HG02943 (cell line): ENCODE results near the gene CFC1B.
"Not testable (repeated sequence)": the region's sequence is repeated elsewhere in the genome, so short reads cannot be mapped to it uniquely, and the experiment has no call there.

Experiments used
- ATAC-seq: cut with Tn5 transposase; IDR thresholded peaks from one replicate; pipeline ENCODE4 v1.9.1; 2021; ENCODE audit warnings: mild to moderate bottlenecking, low read depth, moderate library complexity; ENCODE audit not compliant: unreplicated experiment

Gene CFC1B

GRCh38 chr2:130520992-130521391 is at the start of gene CFC1B:
CFC1B (plus strand) TSS chr2:130521222; CDS start chr2:130521485, 263 bp downstream.
- ATAC-seq, result not testable (repeated sequence)

DNA sequence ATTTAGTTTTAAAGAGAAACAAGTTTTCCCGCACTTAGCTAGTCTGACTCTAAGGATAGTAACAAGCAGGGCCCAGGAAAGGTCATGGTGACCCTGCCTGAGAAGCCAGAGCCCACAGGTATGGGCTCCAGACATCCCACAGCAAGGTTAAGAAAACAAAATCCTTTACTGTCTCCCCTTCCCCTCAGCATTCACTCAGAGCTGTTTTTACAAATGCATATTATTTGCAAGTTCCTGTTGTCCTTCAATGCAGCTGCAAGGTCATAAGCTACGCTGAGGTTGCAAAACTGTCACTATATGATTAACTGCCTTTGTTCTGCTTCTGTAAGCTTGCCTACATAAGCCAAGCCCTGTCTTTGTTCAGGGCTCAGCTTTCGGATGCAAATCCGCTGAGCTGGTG is 29.9 kb upstream of the CFC1B start:
- ATAC-seq, result not testable (repeated sequence)

DNA sequence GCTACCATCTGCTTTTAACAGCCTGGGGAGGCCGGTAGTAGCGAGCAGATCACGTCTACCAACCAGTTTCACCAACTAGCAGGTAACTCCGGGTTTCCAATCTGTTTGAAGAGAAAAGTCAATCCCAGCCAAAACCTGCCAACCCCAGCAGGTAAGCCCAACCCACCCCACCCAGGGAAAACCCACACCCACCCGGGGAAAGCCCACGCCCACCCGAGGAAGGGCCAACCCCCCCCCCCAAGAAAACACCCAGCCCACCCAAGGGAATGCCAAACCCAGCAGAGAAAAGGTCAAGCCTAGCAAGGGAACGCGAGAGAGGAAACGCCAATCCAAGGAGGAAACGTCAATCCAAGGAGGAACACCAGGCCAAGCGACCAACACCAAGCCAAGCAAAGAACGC is 11.8 kb upstream of the CFC1B start, which contains the start of gene POTEI:
TSS of gene POTEI (minus strand) at position 101 of the 400 bp plus-strand sequence. CDS start at position 8, 93 bp downstream.
- not testable (repeated sequence) for ATAC-seq

- ATAC-seq, result not testable (repeated sequence)
These were observed 9.9 kb upstream of the CFC1B start for GRCh38 chr2:130510807-130511746.

DNA sequence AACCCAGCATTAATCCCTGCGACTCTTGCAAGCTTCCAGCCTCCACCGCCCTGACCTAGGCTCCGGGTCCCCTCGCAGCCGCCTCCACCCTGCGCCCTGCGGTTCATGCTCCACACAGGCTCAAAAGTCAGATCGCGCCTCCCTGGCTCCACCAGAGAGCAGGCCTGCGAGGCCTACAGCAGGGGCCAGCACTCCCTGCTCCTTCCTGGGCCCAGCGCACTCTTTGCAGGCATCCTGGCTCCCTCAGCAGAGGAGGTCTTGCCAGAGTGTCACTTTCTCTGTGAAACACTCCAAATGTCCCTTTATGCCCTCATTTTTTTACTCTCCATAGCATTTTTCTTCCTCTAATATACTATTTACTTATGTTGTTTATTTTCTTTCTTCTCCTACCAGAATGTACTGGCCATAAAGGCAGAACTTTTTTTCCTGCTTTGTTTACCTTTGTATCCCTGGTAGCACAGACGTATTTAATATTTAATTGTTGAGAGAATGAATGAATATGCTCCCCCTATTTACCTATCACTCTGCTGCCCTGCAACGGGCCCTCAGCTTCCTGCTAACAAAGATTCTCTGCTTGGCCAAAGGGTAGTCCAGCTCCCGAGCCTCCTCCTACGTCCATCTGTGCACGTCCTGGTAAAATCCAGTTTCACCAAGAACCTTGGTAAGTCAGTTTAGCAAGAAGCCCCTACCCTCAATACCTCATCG is 9.1 kb upstream of the CFC1B start:
- not testable (repeated sequence) for ATAC-seq

DNA sequence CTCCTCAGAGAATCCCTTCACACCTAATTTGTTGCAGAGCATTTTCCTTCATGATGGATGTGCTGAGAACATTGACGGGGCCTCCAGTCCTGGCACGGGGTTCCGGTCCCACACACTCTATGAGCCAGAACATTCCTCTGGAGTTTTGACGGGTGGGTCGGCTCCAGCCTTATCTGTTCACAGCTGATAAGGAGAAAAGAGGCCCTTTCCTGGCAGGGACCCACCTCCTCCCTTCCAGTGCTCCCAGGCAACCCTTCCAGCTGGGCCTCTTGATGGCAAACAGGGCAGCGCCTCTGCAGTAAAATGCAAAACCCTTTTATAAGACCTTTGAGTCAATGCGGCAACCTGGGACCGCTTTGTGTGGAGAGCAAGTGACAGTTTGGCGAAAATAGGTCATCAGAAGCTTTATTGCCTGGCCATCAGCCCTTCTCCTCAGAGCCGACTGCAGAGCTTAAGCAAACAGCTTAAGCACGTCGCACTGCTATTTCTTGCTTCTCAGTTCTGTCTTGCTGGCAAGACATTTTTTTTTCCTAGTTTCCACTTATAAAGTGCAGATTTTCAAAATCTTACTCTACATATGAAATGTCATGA is 2.4 kb upstream of the CFC1B start:
- ATAC-seq, result not testable (repeated sequence)

GRCh38 chr2:130522390-130522789 is 1.4 kb downstream of the CFC1B start:
- not testable (repeated sequence) for ATAC-seq

GRCh38 chr2:130527365-130527967 is 6.4 kb downstream of the CFC1B start:
- not testable (repeated sequence) for ATAC-seq

GRCh38 chr2:130529545-130529944 is 8.5 kb downstream of the CFC1B start:
- ATAC-seq, result not testable (repeated sequence)

GRCh38 chr2:130530212-130530611 is 9.2 kb downstream of the CFC1B start:
- ATAC-seq, result not testable (repeated sequence)

DNA sequence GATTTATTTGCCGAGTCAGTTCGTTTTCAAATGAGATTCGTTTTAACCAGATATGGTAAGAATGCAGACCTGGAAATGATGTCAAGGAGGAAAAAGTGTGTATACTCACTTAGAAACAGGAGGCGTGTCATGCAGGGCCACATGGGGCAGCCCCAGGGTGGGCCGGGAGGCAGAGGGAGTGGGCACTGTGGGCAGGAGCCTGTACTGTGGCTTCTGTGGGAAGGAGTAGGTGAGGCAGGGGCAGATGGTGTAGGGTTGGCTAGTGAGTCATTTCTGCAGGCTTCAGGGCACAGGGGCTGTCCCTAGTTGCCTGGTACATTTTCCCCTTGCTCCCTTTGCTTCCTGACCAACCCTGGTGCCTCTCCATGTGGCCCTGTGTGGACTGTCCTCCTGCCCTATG is 10.2 kb downstream of the CFC1B start:
- ATAC-seq, result peak; percentile 71

DNA sequence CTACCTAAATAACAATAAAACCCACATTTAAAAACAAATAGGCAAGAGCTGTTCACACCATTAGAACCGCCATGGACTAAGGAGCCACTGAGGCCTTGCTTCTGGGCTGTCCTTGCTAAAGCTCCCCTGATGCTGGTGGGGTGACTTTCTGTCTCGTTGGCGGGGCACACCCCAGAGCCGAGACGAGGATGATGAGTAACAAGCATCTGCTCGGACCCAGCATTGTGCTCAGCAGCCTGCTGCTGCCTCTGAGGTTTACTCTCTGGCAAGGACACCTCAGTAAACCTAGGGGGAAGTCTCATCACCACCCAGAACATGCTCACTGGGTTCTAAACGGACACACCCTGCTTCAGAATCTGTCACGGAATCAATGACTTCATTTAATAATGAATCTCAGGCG is 10.7 kb downstream of the CFC1B start:
- peak; percentile 10 for ATAC-seq

DNA sequence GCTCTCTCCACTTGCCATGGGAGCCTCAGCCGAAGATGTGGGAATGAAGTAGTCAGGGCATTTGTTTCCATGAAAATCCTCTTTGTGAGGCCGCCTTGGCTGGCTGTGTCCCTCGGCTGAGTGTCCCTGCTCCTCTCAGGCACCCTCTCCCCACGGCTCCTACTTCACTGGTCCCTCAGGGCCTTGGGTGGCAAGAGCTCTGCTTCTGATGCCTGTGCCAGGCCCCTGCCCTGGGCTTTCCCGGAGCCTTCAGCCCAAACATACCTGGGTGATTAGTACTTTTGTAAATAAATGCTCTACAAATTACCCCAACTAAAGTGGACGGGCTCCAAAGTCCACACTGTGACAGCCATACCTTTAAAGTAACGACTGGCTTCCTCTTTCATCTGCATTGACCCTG is 15.6 kb downstream of the CFC1B start:
- ATAC-seq, result not testable (repeated sequence)

DNA sequence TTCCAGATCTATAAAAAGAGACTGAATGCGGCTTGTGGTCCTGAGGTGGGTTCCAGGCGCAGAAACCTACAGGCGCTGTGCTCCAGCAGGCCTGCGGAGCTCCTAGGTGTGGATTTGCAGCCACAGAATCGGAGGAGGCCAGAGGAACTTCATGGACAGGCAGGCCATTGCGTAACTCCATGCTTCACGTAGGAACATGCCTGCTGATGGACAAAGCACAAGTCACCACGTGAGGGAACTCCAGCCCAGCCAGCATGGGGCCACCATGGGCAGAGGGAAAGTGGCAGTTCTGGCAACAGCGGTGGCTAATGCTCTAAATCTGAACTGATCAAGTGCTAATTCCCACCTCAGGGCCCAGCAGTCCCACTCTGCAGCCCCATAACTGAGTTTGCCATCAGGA is 17.2 kb downstream of the CFC1B start:
- ATAC-seq, result not testable (repeated sequence)

GRCh38 chr2:130542789-130543188 is 21.8 kb downstream of the CFC1B start:
- not testable (repeated sequence) for ATAC-seq

- ATAC-seq, result not testable (repeated sequence)
These were observed 22.9 kb downstream of the CFC1B start for GRCh38 chr2:130543785-130544528.

GRCh38 chr2:130544978-130545377 is 24.0 kb downstream of the CFC1B start:
- not testable (repeated sequence) for ATAC-seq

DNA sequence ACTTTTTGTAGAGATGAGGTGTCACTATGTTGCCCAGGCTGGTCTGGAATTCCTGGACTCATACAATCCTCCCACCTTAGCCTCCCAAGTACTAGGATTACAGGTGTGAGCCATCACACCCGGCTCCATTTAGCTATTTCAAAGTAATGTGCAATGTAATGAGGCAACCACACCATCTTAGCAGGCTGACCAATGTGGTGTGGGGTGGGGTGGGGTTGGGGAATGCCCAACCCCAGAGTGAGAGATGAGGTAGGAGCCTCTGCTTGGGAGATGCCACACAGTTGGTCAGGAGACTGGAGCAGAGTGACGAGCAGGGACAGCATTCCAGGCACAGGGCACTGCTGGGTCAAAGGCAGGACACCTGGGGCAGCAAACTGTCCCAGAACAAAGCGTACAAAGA is 27.4 kb downstream of the CFC1B start:
- not testable (repeated sequence) for ATAC-seq

- not testable (repeated sequence) for ATAC-seq
These were observed 28.5 kb downstream of the CFC1B start for GRCh38 chr2:130549475-130549874.

DNA sequence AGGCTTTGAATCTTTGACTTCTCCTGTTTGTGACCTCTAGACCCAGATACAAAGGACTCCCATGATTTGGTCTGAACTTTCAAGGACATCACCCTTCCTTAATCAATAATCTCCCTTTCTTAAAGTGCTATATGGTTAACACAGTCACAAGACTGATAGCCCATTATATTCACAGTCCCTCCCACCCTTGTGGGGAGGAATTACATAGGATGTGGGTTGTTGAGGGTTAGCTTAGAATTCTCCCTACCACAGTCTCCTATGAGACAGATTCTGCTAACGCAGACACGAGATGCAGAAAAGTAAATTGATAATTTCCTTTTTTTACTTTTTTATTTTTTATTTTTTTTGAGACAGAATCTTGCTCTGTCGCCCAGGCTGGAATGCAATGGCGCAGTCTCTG is 33.2 kb downstream of the CFC1B start:
- not testable (repeated sequence) for ATAC-seq
